Stomach (tissue), 4 donors: ENCODE measurements around the gene ATP13A3.

Experiments
- POLR2A ChIP-seq, 4 donors: fragments of 450-650 bp; IDR thresholded peaks; one replicate each; pipeline ENCODE4 v1.6.1; 2016; ENCODE audit warnings: antibody characterized with exemption in 4 of 4, control low read depth in 2 of 4, mild to moderate bottlenecking in 1 of 4, moderate library complexity in 1 of 4
- POLR2AphosphoS5 ChIP-seq, 3 donors: sonication (generic); formaldehyde crosslinking; IDR thresholded peaks; one replicate each; pipeline ENCODE4 v1.6.1; 2016; ENCODE audit warnings: antibody characterized with exemption in 3 of 3
- TF ChIP-seq, protein P1 (sequence below), 7 experiments: fragments of 450-650 bp in 4 of 7; fragments of 200-600 bp in 3 of 7; sonication (generic) in 3 of 7; IDR thresholded peaks; one replicate each; pipeline ENCODE4 v1.5.1; 2016 to 2019; ENCODE audit warnings: antibody characterized with exemption in 7 of 7, control low read depth in 2 of 7, mild to moderate bottlenecking in 1 of 7

DNA sequence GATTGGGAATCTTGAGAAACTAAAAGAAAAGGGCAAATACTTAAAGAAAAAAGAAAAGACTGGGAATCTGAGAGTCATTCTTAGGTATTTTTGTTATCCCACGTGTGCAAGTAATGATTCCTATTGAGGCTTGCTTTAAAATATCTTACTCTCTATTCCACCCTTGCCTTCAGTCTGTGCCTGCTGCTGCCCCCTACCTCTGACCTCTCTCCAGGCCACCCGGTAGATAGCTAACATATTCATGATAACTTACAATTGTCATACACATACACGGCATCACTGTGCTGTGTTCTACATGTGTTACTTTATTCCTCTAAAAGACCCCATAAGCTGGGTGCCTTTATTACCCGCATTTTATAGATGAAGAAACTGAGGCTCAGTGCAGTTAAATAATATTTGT lies 27.8 kb upstream of the ATP13A3 start:
- TF ChIP-seq, protein P1, sequence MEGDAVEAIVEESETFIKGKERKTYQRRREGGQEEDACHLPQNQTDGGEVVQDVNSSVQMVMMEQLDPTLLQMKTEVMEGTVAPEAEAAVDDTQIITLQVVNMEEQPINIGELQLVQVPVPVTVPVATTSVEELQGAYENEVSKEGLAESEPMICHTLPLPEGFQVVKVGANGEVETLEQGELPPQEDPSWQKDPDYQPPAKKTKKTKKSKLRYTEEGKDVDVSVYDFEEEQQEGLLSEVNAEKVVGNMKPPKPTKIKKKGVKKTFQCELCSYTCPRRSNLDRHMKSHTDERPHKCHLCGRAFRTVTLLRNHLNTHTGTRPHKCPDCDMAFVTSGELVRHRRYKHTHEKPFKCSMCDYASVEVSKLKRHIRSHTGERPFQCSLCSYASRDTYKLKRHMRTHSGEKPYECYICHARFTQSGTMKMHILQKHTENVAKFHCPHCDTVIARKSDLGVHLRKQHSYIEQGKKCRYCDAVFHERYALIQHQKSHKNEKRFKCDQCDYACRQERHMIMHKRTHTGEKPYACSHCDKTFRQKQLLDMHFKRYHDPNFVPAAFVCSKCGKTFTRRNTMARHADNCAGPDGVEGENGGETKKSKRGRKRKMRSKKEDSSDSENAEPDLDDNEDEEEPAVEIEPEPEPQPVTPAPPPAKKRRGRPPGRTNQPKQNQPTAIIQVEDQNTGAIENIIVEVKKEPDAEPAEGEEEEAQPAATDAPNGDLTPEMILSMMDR (IDR thresholded peaks at IDR 0.05) = no peak
- no peak for TF ChIP-seq POLR2AphosphoS5 (IDR thresholded peaks at IDR 0.05)
- no peak for TF ChIP-seq POLR2A (IDR thresholded peaks at IDR 0.05)
